ENCODE data around the gene GSG1. TPM values are rescaled to one million over a fixed set of nuclear protein-coding genes. Genes with fewer than 3 reads are reported as not detected.

Gene GSG1
- total RNA-seq, 1 experiment from 2014 or later = 0.22 TPM

GRCh38 chr12:13082861-13083260 lies 20.6 kb downstream of the GSG1 start:
- H3K27ac Mint-ChIP-seq = no peak overlapping the region
- no peaks in the 10 kb centered on the region for H3K9me3 ChIP-seq (ENCODE audit: control insufficient read depth, low read depth, low read length)
- H3K79me2 ChIP-seq (ENCODE audit: insufficient read depth, low read length) = no peaks in the 10 kb centered on the region
- H3K27me3 Mint-ChIP-seq (ENCODE audit: low read depth) = no peaks in the 10 kb centered on the region
- H2BK20ac ChIP-seq (ENCODE audit: low read depth, low read length, poor library complexity, severe bottlenecking) = no peak overlapping the region
- H2BK120ac ChIP-seq (ENCODE audit: low read depth, low read length, poor library complexity, severe bottlenecking) = no peak overlapping the region
- no peak overlapping the region for H3K14ac ChIP-seq (ENCODE audit: insufficient read depth, low read length)
- H3K27ac ChIP-seq (ENCODE audit: insufficient read length, low read depth, low read length) = no peak overlapping the region
- no peak overlapping the region for H3K18ac ChIP-seq (ENCODE audit: insufficient read length, low read depth, low read length)
- H3K4me2 ChIP-seq (ENCODE audit: insufficient read depth, insufficient read length, low read length) = no peak overlapping the region
- no peak overlapping the region for H3K9ac ChIP-seq (ENCODE audit: extremely low read depth, insufficient read length, low read length)
- no peaks in the 10 kb centered on the region for H3K79me1 ChIP-seq (ENCODE audit: insufficient read depth, low read depth, low read length, poor library complexity, severe bottlenecking)
- H3K4me3 Mint-ChIP-seq = no peak overlapping the region
- H2BK12ac ChIP-seq (ENCODE audit: insufficient read length, low read depth, low read length) = no peak overlapping the region
- no peaks in the 10 kb centered on the region for H3K27me3 ChIP-seq (ENCODE audit: insufficient read depth, low read length)
- no peak overlapping the region for H4K91ac ChIP-seq (ENCODE audit: insufficient read length, low read depth, low read length)
- TF ChIP-seq CTCF (conservative IDR thresholded peaks at IDR 0.05) = no peak
- H3K56ac ChIP-seq (ENCODE audit: insufficient read length, low read depth, low read length) = no peak overlapping the region
- no peak overlapping the region for H2BK5ac ChIP-seq (ENCODE audit: insufficient read length, low read length)
- H3K23me2 ChIP-seq (ENCODE audit: insufficient read length, low read depth, low read length, poor library complexity, severe bottlenecking) = no peaks in the 10 kb centered on the region
- H3K36me3 Mint-ChIP-seq (ENCODE audit: insufficient read depth in 1 of 3, low read depth in 3 of 3) = peaks cover 36 to 53% (median 47%) of the 10 kb centered on the region in 3 experiments
- no peak overlapping the region for H4K5ac ChIP-seq (ENCODE audit: insufficient read length, low read depth, low read length)
- no peak overlapping the region for H3K23ac ChIP-seq (ENCODE audit: insufficient read length, low read depth, low read length)
- no peak overlapping the region for H2BK15ac ChIP-seq (ENCODE audit: low read depth, low read length)
- no peak overlapping the region for H2AK5ac ChIP-seq (ENCODE audit: insufficient read length, low read length)
- no peak overlapping the region for H4K8ac ChIP-seq (replicated peaks; ENCODE audit: insufficient read length, low read depth, low read length)
- H3K4me1 Mint-ChIP-seq = peaks cover 30 to 33% of the 10 kb centered on the region in 2 experiments
- H3K9me3 Mint-ChIP-seq = peaks cover 0 to 3% of the 10 kb centered on the region in 2 experiments; a peak in 1 of 5 replicates
- H2AFZ ChIP-seq (ENCODE audit: low read length) = no peak overlapping the region
- H3T11ph ChIP-seq (ENCODE audit: low read length) = no peak overlapping the region
- no CpG with 5 or more reads among the region's 2 CpGs for WGBS (ENCODE audit: extremely low coverage, insufficient read length, low lambda C conversion rate)
- H3K4me1 ChIP-seq (ENCODE audit: insufficient read depth, low read length) = peaks cover 8% of the 10 kb centered on the region
- H3K4ac ChIP-seq (ENCODE audit: low read depth, low read length) = no peak overlapping the region
- no peaks in the 10 kb centered on the region for H4K20me1 ChIP-seq (ENCODE audit: control insufficient read depth, insufficient read depth, insufficient read length)
- no peak for DNase-seq
